HG02938 (cell line): ENCODE results near the gene RUNX3.

Experiments
- ATAC-seq: cut with Tn5 transposase; IDR thresholded peaks from one replicate; pipeline ENCODE4 v1.9.1; 2021; ENCODE audit warnings: mild to moderate bottlenecking, moderate library complexity; ENCODE audit not compliant: unreplicated experiment

Gene RUNX3

GRCh38 chr1:24948079-24948827 is 18.2 kb upstream of the RUNX3 start:
- no peak for ATAC-seq

GRCh38 chr1:24946861-24947658 is 17.0 kb upstream of the RUNX3 start:
- ATAC-seq: peak; percentile 82

DNA sequence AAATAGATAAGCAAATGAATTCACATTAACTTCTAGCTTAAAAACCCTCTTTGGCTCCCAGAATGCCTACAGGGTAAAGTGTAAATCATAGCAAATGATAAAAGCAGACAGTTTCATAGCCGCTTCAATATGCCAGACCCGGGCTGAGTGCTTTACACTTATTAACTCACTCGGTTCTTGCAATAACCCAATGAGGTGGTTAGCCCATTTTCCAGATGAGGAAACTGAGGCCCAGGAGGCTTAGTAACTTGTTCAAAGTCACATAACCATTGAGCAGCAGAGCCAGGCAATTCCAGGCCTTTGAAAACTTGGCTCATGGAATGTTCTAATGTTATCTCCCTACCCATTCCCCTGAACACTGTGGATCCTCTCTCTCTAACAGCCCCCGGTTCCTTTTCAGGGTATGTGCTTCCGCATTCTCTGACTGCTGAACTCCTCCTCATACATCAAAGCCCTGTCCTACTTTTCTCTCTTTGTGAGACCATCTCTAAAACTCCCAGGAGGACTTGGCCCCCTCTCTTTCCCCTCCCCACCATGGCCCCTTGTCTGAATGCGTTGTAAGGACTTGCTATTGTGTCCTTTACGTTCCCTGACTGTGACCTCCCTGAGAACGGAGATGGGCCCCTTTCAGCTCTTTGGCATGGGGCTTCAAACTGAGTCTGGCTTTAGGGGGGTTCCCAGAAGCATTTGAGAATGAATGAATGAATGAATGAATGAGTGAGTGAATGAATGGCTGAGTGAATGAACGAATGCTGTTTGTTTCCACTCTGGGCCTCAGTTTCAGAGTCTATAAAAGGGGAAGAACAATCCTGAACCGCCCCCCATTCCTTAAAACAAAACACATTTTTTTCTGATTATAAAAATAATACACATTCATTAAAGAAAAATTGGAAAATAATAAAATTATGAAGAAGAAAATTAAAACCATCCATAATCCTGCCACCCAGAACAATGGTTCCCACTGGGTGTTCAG is 15.6 kb upstream of the RUNX3 start:
- no peak for ATAC-seq

GRCh38 chr1:24944318-24944717 is 14.2 kb upstream of the RUNX3 start:
- no peak for ATAC-seq

GRCh38 chr1:24942789-24943188 is 12.7 kb upstream of the RUNX3 start:
- ATAC-seq: no peak

DNA sequence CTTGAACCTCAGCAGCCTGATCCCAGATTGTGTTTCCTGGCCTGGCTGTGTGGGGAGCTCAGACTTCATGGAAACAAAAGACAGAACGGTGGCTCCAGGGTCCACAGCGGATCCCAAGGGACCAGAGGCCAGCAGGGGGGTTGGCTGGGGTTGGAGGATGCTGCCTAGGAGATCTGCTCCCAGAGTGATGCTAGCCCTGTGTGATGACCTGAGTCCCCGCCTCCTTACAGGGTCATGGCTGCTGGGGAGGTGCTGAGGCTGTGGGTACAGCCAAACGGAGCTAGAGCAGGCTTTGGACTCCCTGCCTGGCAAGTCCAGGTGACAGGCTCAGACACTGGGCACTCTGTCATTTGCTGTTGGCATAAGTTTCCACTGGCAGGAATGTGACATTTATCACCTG is 11.5 kb upstream of the RUNX3 start:
- no peak for ATAC-seq

DNA sequence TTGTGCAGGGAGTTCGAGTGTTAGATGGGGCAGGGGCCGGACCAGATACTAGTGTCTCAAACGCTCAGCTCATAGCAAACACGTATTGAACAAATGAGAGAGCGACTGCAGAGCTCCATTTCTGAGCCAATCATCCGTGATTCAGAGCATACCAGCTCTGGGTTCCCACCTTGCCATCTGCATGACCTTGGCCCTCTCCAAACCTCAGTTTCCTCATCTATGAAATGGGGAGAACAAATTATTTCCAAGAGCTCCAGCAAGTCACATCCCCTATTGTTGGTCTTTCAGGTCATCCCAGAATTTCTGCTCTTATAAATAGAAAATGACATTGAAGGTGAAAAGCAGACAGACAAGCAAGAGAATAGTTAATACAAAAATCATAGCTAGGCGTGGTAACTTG is 10.2 kb upstream of the RUNX3 start:
- no peak for ATAC-seq

DNA sequence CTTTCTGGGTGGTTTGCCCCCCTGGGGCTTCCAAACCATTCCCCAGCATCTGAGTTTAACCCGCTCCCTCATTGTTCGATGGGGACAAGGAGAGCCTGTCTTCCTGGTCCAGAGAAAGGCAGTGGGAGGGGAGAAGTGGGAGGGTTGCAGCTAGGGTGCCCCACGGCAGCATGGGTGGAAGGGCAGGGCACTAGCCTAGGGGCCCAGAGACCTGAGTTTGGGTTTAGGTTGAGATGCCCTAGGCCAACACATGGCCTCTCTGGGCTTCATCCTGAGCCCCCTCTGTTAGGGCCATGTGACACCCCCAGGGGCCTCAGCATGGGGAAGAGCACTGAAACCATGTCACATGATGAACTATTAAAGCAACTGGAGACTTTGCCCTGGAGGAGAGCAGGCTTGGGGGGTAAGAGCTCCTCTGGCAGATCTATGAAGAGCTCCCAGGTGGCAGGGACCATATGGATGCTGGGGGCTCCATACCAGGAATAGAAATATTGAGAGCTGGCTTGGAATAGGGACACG is 9.7 kb upstream of the RUNX3 start:
- ATAC-seq: no peak

DNA sequence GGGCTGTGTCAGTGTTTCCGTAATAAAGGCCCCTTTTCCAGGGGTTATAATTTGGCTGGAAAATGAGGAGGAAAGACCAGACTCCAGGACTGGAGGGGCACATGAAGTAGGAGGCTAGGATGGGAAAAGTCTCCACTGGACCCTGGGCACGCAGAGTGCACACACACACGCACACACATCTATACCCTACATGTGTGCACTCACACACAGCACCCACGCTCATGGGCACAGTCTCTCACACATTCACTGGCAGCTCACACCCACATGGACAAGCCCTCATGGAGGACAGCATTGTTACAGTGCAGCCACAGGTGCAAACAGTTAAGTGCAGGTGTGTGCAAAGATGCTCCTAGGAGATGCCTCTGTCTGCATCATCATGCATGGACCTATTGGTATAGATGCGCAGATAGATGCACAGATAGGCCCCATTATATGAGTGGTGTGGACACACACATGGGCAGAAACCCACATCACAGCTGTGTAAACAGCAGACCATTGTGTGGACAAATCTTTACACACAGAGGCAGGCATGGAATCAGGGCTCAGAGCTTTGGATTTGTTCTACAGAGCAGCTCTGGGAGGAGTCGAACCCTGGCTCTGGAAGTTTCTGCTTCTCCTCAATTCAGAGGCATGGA is 9.1 kb upstream of the RUNX3 start:
- no peak for ATAC-seq

DNA sequence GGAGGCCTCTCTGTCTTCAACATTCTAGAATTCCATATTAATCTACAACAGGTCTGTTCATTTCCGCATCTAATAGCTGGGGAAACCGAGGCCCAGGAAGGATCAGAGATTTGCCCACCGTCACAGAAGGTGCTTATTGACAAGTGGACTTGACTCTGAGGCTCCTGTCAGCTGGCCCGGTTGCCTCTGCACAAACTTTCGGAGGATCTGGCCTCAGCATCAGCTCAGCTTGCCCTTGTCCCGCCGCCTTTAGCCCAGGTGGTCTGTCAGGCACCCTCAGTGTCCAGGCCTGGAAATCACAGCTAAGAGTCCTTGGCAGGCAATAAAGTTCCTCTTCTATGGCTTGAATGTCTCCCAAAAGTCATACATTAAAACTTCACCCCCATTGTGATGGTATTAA is 8.2 kb upstream of the RUNX3 start:
- no peak for ATAC-seq

DNA sequence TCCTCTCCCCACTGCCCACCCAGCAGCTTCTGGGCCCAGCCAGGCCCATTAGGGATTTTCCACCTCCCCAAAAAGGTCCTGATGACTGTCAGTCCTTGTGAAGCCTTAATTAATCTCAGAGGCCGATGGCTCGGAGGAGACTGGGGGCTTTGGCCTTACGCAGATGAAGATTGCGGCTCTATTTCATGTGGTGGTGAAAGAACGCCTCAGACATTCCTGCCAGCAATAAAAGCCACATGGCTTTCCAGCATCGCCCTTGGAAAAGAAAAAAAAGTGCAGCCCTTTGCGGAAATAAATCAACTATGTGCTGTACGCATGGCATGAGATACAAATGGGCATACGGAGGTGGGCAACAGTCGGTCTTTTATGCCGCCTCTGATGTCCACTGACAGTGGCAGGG is 6.6 kb upstream of the RUNX3 start:
- ATAC-seq: no peak

- ATAC-seq: no peak
Measured at GRCh38 chr1:24935615-24936484, 5.8 kb upstream of the RUNX3 start.

GRCh38 chr1:24935196-24935526 is 5.1 kb upstream of the RUNX3 start:
- ATAC-seq: no peak

DNA sequence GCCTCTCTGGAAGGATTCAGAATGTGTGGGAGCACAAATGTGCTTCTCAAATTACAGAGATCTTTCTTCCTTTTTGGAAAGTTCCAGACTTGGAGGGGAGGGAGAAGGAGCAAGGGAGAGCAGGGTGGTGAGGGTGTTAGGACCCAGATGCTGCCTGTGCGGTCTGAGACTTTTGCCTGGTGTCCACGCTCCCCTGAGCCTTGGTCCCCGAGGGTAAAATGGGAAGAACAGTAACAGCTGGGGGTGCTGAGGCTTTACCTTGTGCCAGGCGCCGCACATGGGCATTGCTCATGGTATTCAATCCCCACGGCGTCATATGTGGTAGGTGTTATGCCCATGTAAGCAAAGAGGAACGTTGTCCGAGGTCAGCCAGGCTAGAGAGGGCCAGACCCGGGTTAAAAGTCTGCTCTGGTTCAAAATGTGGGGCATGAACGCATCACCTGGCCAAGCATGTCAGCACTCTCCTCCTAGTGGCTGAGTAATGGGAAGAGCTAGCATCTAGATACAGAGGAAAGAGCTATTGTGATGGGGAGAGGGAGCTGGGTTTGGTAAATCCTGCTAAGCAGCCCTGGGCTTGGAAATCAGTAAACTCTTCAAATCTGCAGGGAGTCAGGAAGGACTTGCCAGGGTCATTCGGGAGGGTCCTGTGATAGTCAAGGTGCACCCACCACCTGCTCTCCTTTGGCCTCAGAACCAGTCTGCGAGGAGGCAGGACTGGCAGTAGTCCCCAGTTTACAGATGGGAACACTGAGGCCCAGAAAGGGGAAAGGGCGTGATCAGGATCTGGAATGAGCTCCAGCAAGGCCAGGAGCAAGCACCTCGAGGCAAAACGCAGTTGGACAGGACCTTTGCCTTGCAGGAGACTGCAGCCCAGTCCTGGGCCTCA is 4.5 kb upstream of the RUNX3 start:
- ATAC-seq: no peak

- no peak for ATAC-seq
Measured at GRCh38 chr1:24933468-24933867, 3.4 kb upstream of the RUNX3 start.

- ATAC-seq: no peak
Measured at GRCh38 chr1:24932725-24933294, 2.7 kb upstream of the RUNX3 start.

GRCh38 chr1:24932284-24932683 is 2.2 kb upstream of the RUNX3 start:
- no peak for ATAC-seq

DNA sequence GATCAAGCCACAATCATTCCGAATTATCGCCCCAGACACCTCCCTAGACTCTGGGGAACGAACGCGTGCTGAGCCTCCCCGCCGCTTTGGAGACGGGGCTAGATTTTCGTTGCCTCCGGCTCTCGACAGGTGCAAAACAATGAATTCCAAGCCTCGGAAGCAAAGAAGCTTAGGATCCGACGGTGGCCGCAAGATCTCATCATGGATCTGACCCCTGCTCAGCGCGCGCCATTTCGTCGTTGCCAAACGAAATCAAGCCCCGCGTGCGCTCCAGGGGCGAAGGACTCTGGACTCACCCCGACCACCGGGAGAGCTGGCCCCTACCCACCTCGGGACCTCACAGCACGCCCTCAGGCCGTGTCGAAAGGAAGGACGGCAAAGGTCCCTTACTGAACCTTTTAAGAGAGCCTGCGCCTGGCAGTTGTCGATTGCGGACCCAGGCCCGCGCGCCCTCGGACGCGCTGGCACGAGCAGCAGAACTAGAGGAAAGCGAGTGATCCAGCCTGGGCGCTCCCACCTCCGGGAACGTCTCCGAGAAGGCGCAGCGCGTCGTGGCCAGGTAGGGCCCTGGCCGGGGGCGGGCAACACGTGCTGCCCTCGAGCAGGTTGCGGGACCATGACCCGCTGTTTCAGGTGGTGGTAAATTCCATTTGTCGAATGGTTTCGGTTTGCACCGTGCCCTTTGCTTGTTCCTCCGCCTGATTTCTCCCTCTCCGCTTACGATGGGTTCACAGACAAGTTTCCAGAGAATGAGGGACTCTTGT is 1.6 kb upstream of the RUNX3 start:
- ATAC-seq: no peak
